H4 (cell line): Measurements from ENCODE around the gene LSM8. TPM values are rescaled to one million over a fixed set of nuclear protein-coding genes. Genes with fewer than 3 reads are reported as not detected.
A peak's percentile ranks its signal among the peaks of the same experiment; 100 is the strongest.
"Not testable (repeated sequence)": the region's sequence is repeated elsewhere in the genome, so short reads cannot be mapped to it uniquely, and the experiment has no call there.

Source experiments
- DNase-seq: peaks from one replicate; pipeline ENCODE4 v3.0.0-alpha.2; 2015; ENCODE audit warnings: low spot score
- total RNA-seq: library from RNA; depleted of rRNA; stranded (reverse); fragments of >200 nt; shearing (Covaris generic); gene quantifications from 2 replicates; pipeline ENCODE4 v1.2.3, GENCODE V29; 2014; rRNA removed

LSM8 gene
- total RNA-seq, 1 experiment from 2014 or later = 111 TPM

DNA sequence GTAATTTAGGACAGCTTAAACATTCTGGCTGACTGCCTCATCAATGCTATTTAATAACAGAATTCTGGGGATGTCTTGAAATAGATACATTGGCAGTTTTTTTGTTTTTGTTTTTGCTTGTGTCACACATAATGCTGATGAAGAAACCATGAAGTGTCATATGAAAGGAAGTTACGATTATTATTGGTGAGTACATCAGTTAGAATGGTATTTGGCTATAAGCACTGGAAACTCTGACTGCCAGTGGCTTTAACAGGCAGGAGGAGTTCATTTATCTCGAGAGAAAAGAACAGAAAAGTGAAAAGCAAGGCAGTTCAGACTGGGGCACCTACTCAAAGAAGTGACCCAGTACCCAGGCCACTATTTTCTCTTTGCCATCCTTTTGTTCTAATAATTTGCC lies 18.1 kb downstream of the LSM8 start:
- no peak for DNase-seq

DNA sequence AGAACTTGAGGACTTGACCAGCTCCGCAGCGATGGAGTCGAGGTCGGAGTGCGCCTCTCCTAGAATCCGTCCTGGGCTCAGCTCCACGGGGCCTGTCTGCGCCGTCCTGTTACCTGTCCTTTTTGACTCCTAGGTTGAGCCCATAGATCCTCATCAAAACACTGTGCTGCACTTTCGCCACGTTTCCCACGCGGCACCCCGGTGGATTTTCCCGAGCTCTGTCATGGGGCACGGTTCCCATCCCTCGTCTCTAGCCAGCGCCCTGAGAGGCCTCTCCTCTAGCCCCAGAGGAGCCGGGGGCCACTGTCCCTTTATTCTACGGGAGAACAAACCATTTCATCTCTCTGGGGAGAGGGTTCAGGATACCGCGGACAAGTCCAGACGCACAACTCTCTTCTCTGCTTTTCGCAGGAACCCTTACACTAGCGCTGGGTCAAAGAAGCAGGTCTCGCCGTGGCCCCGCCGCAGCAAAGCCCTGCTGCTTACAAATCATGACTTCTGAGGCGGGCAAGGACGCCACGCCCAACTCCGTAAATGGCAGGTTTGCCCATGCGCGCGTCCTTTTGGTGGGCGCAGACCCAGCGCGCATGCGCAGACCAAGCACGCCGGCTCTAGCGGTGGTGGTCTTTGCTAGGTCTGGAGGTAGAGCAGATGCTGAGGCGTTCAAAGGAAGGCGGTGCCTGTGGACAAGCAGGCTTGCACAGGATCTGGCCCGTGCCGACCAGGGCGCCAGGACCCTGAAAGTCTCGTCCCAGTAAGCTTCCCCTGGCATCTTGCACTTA lies 30.3 kb downstream of the LSM8 start:
- DNase-seq = peak; percentile 40

DNA sequence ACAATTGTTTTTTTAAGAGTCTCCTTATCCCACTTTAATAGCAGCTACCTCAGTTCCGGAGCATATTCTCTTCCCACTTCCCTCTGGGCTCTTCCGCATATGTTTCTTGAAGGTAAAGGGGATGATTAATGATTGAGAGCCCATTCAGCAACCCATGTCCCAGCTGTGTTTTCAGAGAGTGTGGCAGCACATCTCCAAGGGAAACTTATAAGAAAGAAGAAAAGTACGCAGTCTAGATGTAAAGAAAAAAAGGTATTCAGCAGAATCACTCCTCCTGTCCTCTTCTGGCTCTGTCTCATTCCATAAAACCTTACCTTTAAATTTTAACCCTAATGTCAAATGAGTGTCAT lies 30.8 kb downstream of the LSM8 start:
- no peak for DNase-seq

- no peak for DNase-seq
These were observed 33.3 kb downstream of the LSM8 start for GRCh38 chr7:118217210-118217619.

GRCh38 chr7:118218413-118219156 lies 34.6 kb downstream of the LSM8 start:
- no peak for DNase-seq

DNA sequence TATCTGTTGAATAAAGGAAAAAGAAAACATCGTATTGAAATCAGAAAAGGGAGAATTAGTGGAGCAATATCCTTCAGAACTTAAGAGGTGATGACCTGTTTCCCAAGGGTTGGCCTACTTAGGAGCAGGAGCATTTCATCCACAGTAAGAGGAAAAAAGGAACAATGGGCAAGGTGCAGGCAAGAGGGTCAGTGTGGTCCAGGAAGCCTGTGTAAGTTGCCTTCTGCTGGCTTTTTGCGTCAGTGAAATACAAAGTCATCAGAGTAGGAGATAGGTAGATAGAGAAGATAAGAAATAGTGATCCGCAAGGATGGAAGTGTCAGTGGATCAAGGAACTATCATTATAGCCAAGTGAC lies 35.2 kb downstream of the LSM8 start:
- DNase-seq = no peak

- no peak for DNase-seq
These were observed 36.6 kb downstream of the LSM8 start for GRCh38 chr7:118220583-118220982.

GRCh38 chr7:118222591-118222990 lies 38.6 kb downstream of the LSM8 start:
- no peak for DNase-seq

DNA sequence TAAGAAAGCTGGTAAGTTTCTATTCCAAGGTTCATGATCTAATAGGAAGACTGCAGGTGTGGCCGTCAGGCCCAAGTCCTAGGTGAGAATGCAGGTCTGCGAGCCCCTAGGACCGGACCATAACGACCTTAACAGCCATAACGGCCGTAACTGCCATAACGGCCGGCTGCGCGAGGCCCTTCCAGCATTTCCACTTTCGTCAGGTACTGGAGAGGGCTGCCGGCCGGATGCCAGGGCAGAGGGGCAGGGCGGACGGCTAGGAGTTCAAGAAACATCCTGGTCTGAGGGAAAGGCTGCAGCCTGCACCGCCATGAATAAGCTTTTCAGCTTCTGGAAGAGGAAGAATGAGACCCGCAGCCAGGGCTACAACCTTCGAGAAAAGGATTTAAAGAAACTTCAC lies 40.6 kb downstream of the LSM8 start, which contains the start of gene ANKRD7:
Gene ANKRD7, plus strand, starts transcription at position 184 of the 400 bp plus-strand sequence. Its CDS starts 127 bp downstream, at position 311.
- no peak for DNase-seq

DNA sequence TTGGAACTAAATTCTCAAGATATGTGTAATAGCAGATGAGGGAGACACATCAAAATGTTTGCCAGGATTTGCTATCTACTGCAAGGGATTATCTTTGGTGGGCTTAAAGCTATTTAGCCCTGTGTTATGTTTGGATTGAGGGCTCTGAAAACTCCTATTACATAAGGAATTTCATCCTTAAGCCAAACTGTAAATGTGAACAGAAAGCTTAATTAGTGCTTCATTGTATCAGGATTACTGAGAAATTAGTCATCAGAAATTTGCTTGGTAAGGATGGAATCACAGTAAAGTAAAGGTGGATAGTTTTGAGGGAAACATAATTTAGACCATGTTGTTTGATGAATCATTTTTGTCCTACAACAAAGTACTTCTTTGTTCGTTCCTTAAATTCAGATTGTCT lies 48.9 kb downstream of the LSM8 start:
- DNase-seq = peak; percentile 20

GRCh38 chr7:118233799-118234198 lies 49.8 kb downstream of the LSM8 start:
- DNase-seq = no peak

DNA sequence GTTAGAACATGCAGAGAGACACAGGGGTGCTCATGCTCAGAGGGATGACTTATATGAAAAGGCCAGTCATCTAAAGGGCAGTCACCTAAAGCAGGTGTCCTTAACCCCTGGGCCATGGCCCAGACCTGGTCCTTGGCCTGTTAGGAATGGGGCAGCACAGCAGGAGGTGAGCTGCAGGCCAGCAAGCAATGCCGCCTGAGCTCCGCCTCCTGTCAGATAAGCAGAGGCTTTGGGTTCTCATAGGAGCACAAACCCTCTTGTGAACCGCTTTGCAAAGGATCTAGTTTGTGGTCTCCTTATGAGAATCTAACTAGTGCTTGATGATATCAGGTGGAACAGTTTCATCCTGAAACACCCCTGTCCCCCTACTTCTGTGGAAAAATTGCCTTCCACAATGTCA lies 55.0 kb downstream of the LSM8 start:
- no peak for DNase-seq

DNA sequence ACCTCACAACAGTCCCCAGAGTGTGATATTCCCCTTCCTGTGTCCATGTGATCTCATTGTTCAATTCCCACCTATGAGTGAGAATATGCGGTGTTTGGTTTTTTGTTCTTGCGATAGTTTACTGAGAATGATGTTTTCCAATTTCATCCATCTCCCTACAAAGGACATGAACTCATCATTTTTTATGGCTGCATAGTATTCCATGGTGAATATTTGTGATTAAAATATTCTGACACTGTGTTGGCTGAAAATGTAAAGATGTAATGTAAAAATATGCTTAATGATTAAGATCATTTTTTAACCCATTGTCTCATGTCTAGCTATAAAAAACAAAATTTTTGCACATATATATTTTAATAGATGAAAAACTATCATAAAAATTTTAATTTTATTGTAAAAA lies 56.4 kb downstream of the LSM8 start:
- not testable (repeated sequence) for DNase-seq

Other genes with a start within 250 kb of the LSM8 start
- gene ANKRD7, start 40.5 kb downstream of the LSM8 start, total RNA-seq = 1.4 and 2.0 TPM in 2 replicates